NCI-H748 treated with DMSO at 0.1 percent for 48 hours (cell line): ENCODE measurements around the gene NALCN.

Experiments used
- DNase-seq: peaks from one replicate; lab custom pipeline; 2025; lab: John Stamatoyannopoulos, UW

Gene NALCN

GRCh38 chr13:101121608-101122007, 294.7 kb downstream of the NALCN start:
- no peak for DNase-seq

GRCh38 chr13:101120007-101120406, 296.3 kb downstream of the NALCN start:
- DNase-seq, result no peak

- no peak for DNase-seq
Observed at GRCh38 chr13:101116826-101117225, 299.5 kb downstream of the NALCN start.

- DNase-seq, result no peak
Observed at GRCh38 chr13:101116341-101116740, 300.0 kb downstream of the NALCN start.

GRCh38 chr13:101115762-101116171, 300.5 kb downstream of the NALCN start:
- no peak for DNase-seq

GRCh38 chr13:101111894-101112293, 304.4 kb downstream of the NALCN start:
- DNase-seq, result no peak

- no peak for DNase-seq
Observed at GRCh38 chr13:101109005-101109404, 307.3 kb downstream of the NALCN start.

GRCh38 chr13:101098873-101099272, 317.4 kb downstream of the NALCN start:
- DNase-seq, result no peak

- DNase-seq, result no peak
Observed at GRCh38 chr13:101092985-101093384, 323.3 kb downstream of the NALCN start.

- DNase-seq, result no peak
Observed at GRCh38 chr13:101090287-101090686, 326.0 kb downstream of the NALCN start.

GRCh38 chr13:101085551-101085950, 330.8 kb downstream of the NALCN start:
- no peak for DNase-seq

GRCh38 chr13:101082441-101082840, 333.9 kb downstream of the NALCN start:
- no peak for DNase-seq

GRCh38 chr13:101080616-101081015, 335.7 kb downstream of the NALCN start:
- DNase-seq, result no peak

GRCh38 chr13:101065329-101065728, 351.0 kb downstream of the NALCN start:
- no peak for DNase-seq

- DNase-seq, result peak; percentile 56
Observed at GRCh38 chr13:101059793-101060192, 356.5 kb downstream of the NALCN start.

GRCh38 chr13:101058841-101059240, 357.5 kb downstream of the NALCN start:
- no peak for DNase-seq

GRCh38 chr13:101053301-101054093, 362.8 kb downstream of the NALCN start:
- DNase-seq, result no peak

- no peak for DNase-seq
Observed at GRCh38 chr13:101049166-101049850, 367.0 kb downstream of the NALCN start.

- DNase-seq, result no peak
Observed at GRCh38 chr13:101036546-101036945, 379.8 kb downstream of the NALCN start.

- DNase-seq, result no peak
Observed at GRCh38 chr13:101035119-101035620, 381.1 kb downstream of the NALCN start.

- no peak for DNase-seq
Observed at GRCh38 chr13:101026736-101027398, 389.4 kb downstream of the NALCN start.

- DNase-seq, result no peak
Observed at GRCh38 chr13:101026328-101026727, 390.0 kb downstream of the NALCN start.

- no peak for DNase-seq
Observed at GRCh38 chr13:101025925-101026324, 390.4 kb downstream of the NALCN start.
